ENCODE data around the gene TUBGCP2.

The TUBGCP2 gene

GRCh38 chr10:133308421-133309099, at the start of gene TUBGCP2, which contains the start of gene ZNF511:
Gene TUBGCP2 (minus strand): TSS chr10:133308872. CDS start chr10:133302941, 5,931 bp downstream.
Gene ZNF511 (plus strand): TSS chr10:133308914. CDS start chr10:133308944, 30 bp downstream.
- peak within 1 kb of the TSS; percentile 92 for H3K4me3 ChIP-seq (ENCODE audit: low read length)
- no peak for TF ChIP-seq ZNF274 (IDR thresholded peaks at IDR 0.05; ENCODE audit: low read depth, low read length)

GRCh38 chr10:133357285-133358161, 48.9 kb upstream of the TUBGCP2 start, which contains the start of gene FUOM:
Gene FUOM (minus strand): TSS chr10:133358019. CDS start chr10:133358007, 12 bp downstream.
- H3K4me3 ChIP-seq (ENCODE audit: low read length) = peak within 1 kb of the TSS; percentile 62; the same call in 1 of the 2 replicates

GRCh38 chr10:133356549-133357284, 48.0 kb upstream of the TUBGCP2 start:
- peak overlapping the region; percentile 62; the same call in 1 of the 2 replicates for H3K4me3 ChIP-seq (ENCODE audit: low read length)
- no peak for TF ChIP-seq ZNF274 (IDR thresholded peaks at IDR 0.05; ENCODE audit: low read depth, low read length)

More at GRCh38 chr10:133357285-133358161, 48.9 kb upstream of the TUBGCP2 start, which contains the start of gene FUOM:
- TF ChIP-seq ZNF274 (IDR thresholded peaks at IDR 0.05; ENCODE audit: low read depth, low read length) = no peak

GRCh38 chr10:133355991-133356390, 47.3 kb upstream of the TUBGCP2 start:
- H3K4me3 ChIP-seq (ENCODE audit: low read length) = no peak overlapping the region
- no peak for TF ChIP-seq ZNF274 (IDR thresholded peaks at IDR 0.05; ENCODE audit: low read depth, low read length)

- TF ChIP-seq ZNF274 (IDR thresholded peaks at IDR 0.05; ENCODE audit: low read depth, low read length) = no peak
- H3K4me3 ChIP-seq (ENCODE audit: low read length) = no peak overlapping the region
Observed at GRCh38 chr10:133355266-133355665, 46.6 kb upstream of the TUBGCP2 start.

- no peak for TF ChIP-seq ZNF274 (IDR thresholded peaks at IDR 0.05; ENCODE audit: low read depth, low read length)
- no peak overlapping the region for H3K4me3 ChIP-seq (ENCODE audit: low read length)
Observed at GRCh38 chr10:133354672-133355240, 46.1 kb upstream of the TUBGCP2 start.

GRCh38 chr10:133353988-133354605, 45.4 kb upstream of the TUBGCP2 start:
- TF ChIP-seq ZNF274 (IDR thresholded peaks at IDR 0.05; ENCODE audit: low read depth, low read length) = no peak
- H3K4me3 ChIP-seq (ENCODE audit: low read length) = no peak overlapping the region

- no peak overlapping the region for H3K4me3 ChIP-seq (ENCODE audit: low read length)
- TF ChIP-seq ZNF274 (IDR thresholded peaks at IDR 0.05; ENCODE audit: low read depth, low read length) = no peak
Observed at GRCh38 chr10:133353202-133353959, 44.7 kb upstream of the TUBGCP2 start.

GRCh38 chr10:133351408-133352318, 43.0 kb upstream of the TUBGCP2 start:
- no peak overlapping the region for H3K4me3 ChIP-seq (ENCODE audit: low read length)
- TF ChIP-seq ZNF274 (IDR thresholded peaks at IDR 0.05; ENCODE audit: low read depth, low read length) = no peak

- no peak for TF ChIP-seq ZNF274 (IDR thresholded peaks at IDR 0.05; ENCODE audit: low read depth, low read length)
Observed at GRCh38 chr10:133350950-133351329, 42.3 kb upstream of the TUBGCP2 start.

GRCh38 chr10:133350283-133350949, 41.7 kb upstream of the TUBGCP2 start:
- no peak for TF ChIP-seq ZNF274 (IDR thresholded peaks at IDR 0.05; ENCODE audit: low read depth, low read length)
- no peak overlapping the region for H3K4me3 ChIP-seq (ENCODE audit: low read length)

More at GRCh38 chr10:133350950-133351329, 42.3 kb upstream of the TUBGCP2 start:
- H3K4me3 ChIP-seq (ENCODE audit: low read length) = no peak overlapping the region
